OCI-M2 (cell line): Measurements from ENCODE around the gene CLASP1.
"Not testable (repeated sequence)": the region's sequence is repeated elsewhere in the genome, so short reads cannot be mapped to it uniquely, and the experiment has no call there.

Source experiments
- DNase-seq: peaks from one replicate; lab custom pipeline; 2025; ENCODE audit not compliant: unreplicated experiment; lab: John Stamatoyannopoulos, UW

Gene CLASP1

GRCh38 chr2:121478358-121478995 is 170.8 kb downstream of the CLASP1 start:
- DNase-seq = not testable (repeated sequence)

GRCh38 chr2:121476684-121477083 is 172.6 kb downstream of the CLASP1 start:
- DNase-seq = no peak

GRCh38 chr2:121475811-121476571 is 173.3 kb downstream of the CLASP1 start:
- no peak for DNase-seq

GRCh38 chr2:121473512-121473911 is 175.8 kb downstream of the CLASP1 start:
- no peak for DNase-seq

GRCh38 chr2:121472470-121472993 is 176.7 kb downstream of the CLASP1 start:
- no peak for DNase-seq

- no peak for DNase-seq
These were observed 177.5 kb downstream of the CLASP1 start for GRCh38 chr2:121471532-121472469.

- no peak for DNase-seq
These were observed 178.3 kb downstream of the CLASP1 start for GRCh38 chr2:121470917-121471316.

GRCh38 chr2:121469356-121469755 is 179.9 kb downstream of the CLASP1 start:
- DNase-seq = no peak

GRCh38 chr2:121468936-121469335 is 180.3 kb downstream of the CLASP1 start:
- no peak for DNase-seq

GRCh38 chr2:121459291-121459690 is 190.0 kb downstream of the CLASP1 start:
- no peak for DNase-seq

GRCh38 chr2:121456325-121456724 is 192.9 kb downstream of the CLASP1 start:
- DNase-seq = no peak

GRCh38 chr2:121455446-121455845 is 193.8 kb downstream of the CLASP1 start:
- no peak for DNase-seq

GRCh38 chr2:121454549-121455090 is 194.6 kb downstream of the CLASP1 start:
- DNase-seq = no peak

- DNase-seq = no peak
These were observed 197.9 kb downstream of the CLASP1 start for GRCh38 chr2:121451398-121451797.

- no peak for DNase-seq
These were observed 199.0 kb downstream of the CLASP1 start for GRCh38 chr2:121450301-121450700.

- no peak for DNase-seq
These were observed 202.5 kb downstream of the CLASP1 start for GRCh38 chr2:121446647-121447241.

GRCh38 chr2:121442889-121443288 is 206.4 kb downstream of the CLASP1 start:
- no peak for DNase-seq

- DNase-seq = not testable (repeated sequence)
These were observed 211.0 kb downstream of the CLASP1 start for GRCh38 chr2:121438290-121438689.

- DNase-seq = no peak
These were observed 212.3 kb downstream of the CLASP1 start for GRCh38 chr2:121436918-121437317.

GRCh38 chr2:121435790-121436189 is 213.5 kb downstream of the CLASP1 start:
- DNase-seq = no peak

GRCh38 chr2:121431214-121431613 is 218.0 kb downstream of the CLASP1 start:
- no peak for DNase-seq
